ENCODE results near the gene MAP3K12.
A peak's percentile ranks its signal among the peaks of the same experiment; 100 is the strongest.
"Not testable (repeated sequence)": the region's sequence is repeated elsewhere in the genome, so short reads cannot be mapped to it uniquely, and the experiment has no call there.

Gene MAP3K12

DNA sequence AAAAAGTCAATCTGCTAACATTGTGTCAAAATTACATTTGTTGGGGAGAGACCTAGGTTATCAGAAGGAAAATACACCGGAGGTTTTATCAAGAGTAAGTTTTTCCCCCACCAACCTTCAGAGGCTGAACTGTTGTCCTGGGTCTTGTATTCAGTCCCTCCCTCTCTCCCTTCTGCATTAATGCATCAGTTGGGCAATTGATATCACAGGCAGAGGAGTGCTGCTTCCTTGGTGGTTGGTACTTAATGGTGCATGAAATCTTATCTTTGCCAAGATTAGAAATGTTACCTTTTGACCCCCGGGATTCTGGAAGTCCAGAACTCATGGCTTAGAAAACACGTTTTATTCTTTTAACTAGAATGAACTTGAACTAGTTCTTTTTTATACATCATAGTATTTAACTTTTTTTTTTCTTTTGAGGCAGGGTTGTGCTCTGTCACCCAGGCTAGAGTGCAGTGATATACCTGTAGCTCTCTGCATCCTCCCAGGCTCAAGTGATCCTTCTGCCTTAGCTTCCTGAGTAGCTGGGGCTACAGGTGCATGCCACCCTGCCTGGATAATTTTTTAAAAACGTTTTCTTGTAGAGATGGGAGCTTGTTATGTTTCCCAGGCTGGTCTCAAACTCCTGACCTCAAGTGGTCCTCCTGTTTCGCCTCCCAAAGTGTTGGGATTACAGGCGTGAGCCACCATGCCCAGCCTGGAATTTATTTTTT is 42.4 kb downstream of the MAP3K12 start:
- TF ChIP-seq, protein P1, sequence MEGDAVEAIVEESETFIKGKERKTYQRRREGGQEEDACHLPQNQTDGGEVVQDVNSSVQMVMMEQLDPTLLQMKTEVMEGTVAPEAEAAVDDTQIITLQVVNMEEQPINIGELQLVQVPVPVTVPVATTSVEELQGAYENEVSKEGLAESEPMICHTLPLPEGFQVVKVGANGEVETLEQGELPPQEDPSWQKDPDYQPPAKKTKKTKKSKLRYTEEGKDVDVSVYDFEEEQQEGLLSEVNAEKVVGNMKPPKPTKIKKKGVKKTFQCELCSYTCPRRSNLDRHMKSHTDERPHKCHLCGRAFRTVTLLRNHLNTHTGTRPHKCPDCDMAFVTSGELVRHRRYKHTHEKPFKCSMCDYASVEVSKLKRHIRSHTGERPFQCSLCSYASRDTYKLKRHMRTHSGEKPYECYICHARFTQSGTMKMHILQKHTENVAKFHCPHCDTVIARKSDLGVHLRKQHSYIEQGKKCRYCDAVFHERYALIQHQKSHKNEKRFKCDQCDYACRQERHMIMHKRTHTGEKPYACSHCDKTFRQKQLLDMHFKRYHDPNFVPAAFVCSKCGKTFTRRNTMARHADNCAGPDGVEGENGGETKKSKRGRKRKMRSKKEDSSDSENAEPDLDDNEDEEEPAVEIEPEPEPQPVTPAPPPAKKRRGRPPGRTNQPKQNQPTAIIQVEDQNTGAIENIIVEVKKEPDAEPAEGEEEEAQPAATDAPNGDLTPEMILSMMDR (IDR thresholded peaks at IDR 0.05; ENCODE audit: low read depth, low read length), result no peak
- no peak for DNase-seq (ENCODE audit: extremely low read depth, low read depth)

DNA sequence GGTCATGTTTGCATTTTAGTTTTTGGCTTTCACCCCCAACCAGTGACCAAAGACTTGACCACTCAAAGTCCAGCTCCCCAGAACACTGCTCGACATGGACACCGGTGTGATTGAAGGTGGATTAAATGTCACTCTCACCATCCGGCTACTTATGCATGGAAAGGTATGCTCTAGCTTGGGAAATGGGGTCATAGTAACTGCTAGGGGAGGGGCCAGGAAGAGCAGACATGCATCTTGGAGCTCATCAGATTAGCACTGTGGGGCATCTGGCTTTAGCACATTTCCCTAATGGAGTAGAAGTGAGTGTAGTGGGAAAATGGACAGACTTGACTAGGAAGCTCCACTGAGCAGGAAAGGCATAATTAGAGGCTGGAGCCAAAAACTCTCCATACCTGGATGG is 44.6 kb downstream of the MAP3K12 start:
- DNase-seq (ENCODE audit: extremely low read depth, low read depth), result no peak
- TF ChIP-seq, protein P1 (IDR thresholded peaks at IDR 0.05; ENCODE audit: low read depth, low read length), result no peak

DNA sequence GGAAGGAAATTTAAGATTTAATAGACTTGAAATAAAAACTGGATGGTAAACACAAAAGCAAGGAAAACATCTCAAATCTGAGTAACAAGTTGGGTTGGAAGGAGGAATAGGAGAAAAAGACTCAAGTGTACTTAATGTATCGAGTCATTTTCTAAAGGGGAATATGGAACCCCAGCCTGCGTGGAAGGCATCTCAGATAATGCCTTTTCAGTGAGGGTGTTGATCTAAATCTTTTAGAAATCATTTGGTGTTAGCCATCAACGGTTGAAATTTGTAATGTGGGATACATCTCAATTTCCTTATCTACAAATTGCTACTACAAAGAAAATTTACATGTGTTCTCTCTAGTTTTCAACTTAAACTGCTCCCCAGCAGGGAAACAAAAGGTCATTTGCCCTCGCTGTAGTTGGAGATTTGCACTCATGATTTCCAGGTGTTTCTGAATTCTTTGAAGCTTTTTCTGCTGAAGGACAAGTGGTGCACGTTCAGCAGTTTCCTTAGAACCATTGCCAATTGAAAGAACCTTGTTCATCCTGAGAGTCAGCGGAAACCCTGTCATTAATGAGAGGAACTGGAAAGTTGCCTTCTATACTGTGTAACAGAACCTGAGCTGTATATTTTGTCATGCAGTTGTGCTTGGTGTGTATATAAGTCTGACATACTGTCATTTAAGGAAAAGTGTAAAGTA is 45.2 kb downstream of the MAP3K12 start:
- TF ChIP-seq, protein P1 (IDR thresholded peaks at IDR 0.05; ENCODE audit: low read depth, low read length), result no peak
- no peak for DNase-seq (ENCODE audit: extremely low read depth, low read depth)

DNA sequence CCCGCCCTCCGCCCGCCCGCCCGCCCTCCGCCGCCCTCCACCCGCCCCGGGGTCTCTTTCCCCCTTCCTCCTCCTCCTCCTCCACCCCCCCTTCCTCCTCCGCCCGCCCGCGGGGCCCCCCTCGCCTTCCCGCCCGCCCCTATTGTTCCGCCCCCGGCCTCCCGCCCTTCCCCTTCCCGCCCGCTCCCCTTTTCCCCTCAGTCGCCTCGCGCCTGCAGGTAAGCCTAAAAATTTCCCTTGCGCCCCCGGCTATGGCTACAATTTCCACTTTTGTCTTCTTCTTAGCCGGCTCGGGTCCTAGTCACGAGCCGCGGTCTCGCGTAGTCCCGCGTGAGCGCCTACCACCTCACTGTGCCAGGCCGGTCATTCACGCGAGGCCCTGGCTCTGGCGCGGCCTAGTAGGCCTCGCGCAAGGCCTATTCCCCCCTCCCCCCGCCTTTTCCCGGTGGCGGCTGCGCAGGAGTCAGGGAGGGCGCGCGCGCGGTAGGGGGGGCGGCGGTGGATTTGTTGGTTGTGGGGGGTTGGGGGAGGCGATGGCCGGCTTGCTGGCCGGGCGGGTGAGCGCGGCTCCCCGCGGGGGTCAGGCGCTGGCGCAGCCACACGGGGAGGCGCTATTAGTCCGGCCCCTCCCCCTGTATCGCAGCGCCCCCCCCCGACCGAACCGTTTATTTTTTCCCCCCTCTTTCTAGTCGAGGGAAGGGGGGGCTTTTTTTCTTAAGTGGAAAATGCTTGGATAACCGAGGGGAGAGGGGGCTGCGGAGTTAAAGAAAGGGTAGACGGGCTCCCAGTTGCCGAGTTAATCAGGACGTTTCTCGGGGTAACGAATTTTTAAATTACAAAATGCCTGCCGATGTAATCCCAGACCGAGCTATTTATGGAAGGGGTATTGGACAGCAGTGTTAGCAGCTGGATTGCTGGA is 46.8 kb downstream of the MAP3K12 start:
- TF ChIP-seq, protein P1 (IDR thresholded peaks at IDR 0.05; ENCODE audit: low read depth, low read length), result peak; percentile 20
- DNase-seq (ENCODE audit: extremely low read depth, low read depth), result peak; percentile 81

DNA sequence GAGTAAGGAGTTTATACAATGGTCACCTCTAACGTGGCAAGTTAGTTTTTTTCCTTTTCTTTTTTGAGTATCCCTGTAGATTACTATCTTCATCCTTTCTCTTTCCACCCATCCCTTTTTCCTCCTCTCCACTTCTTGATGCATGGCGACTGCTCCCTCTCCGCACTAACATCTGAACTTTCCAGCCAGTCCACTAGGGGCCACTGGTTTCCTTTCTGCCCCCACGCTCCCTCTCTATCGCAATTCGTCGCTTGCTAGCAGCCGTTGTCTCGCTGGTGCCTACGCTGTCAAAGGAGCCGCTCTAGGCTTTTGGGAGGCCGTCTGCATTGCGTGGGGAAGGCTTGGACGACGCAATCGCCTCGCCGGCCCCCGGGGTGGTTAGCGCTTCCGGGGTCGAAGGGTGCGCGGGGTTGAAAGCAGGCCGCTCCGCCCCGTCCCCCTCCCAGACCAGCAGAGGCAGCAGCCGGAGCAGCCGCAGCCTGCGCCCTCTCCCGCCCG is 47.5 kb downstream of the MAP3K12 start, which contains the start of gene PCBP2:
TSS of gene PCBP2 (plus strand) at position 442 of the 498 bp plus-strand sequence. CDS start 2,699 bp downstream, outside the sequence.
- DNase-seq (ENCODE audit: extremely low read depth, low read depth), result peak; percentile 99
- TF ChIP-seq, protein P1 (IDR thresholded peaks at IDR 0.05; ENCODE audit: low read depth, low read length), result peak; percentile 92

DNA sequence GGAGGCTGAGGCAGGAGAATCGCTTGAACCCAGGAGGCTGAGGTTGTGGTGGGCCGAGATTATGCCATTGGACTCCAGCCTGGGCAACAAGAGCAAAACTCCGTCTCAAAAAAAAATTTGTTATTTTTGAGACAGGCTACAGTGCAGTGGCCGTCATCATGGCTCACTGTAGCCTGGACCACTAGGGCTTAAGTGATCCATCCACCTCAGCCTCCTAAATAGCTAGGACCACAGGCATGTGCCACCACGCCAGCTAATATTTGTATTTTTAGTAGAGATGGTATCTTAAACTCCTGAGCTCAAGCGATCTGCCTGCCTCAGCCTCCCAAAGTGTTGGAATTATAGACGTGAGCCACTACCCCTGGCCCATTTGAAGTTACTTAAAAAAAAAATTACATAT is 48.3 kb downstream of the MAP3K12 start:
- no peak for DNase-seq (ENCODE audit: extremely low read depth, low read depth)
- TF ChIP-seq, protein P1 (IDR thresholded peaks at IDR 0.05; ENCODE audit: low read depth, low read length), result no peak

DNA sequence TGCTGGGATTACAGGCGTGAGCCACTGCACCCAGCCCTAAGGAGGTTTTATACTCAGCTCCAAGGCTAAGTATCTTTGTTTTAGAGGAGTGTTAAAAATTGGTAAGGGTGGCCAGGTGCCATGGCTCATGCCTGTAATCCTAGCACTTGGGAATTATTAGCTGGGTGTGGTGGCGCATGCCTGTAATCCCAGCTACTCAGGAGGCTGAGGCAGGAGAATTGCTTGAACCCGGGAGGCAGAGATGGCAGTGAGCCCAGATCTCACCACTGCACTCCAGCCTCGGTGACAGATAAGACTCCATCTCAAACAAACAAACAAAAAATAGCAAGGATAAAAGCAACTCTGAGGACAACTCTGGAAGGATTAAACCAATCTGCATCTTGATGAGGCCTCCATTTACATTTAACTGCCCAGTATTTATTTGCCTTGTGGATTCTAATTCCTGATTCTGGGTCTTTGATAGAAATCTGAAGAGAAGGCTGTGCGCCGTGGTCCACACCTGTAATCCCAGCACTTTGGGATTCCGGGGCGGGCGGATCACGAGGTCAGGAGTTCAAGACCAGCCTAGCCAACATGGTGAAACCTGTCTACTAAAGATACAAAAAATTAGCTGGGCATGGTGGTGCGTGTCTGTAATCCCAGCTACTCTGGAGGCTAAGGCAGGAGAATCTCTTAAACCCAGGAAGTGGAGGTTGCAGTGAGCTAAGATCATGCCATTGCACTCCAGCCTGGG is 54.5 kb downstream of the MAP3K12 start:
- not testable (repeated sequence) for DNase-seq (ENCODE audit: extremely low read depth, low read depth)
